HG03442 (cell line): ENCODE data around the gene LDLRAD4.

ENCODE experiments used
- ATAC-seq: cut with Tn5 transposase; IDR thresholded peaks from one replicate; pipeline ENCODE4 v1.9.1; 2021; ENCODE audit warnings: mild to moderate bottlenecking, moderate library complexity; ENCODE audit not compliant: unreplicated experiment

The LDLRAD4 gene

GRCh38 chr18:13619505-13620205 lies 401.1 kb downstream of the LDLRAD4 start:
- no peak for ATAC-seq

DNA sequence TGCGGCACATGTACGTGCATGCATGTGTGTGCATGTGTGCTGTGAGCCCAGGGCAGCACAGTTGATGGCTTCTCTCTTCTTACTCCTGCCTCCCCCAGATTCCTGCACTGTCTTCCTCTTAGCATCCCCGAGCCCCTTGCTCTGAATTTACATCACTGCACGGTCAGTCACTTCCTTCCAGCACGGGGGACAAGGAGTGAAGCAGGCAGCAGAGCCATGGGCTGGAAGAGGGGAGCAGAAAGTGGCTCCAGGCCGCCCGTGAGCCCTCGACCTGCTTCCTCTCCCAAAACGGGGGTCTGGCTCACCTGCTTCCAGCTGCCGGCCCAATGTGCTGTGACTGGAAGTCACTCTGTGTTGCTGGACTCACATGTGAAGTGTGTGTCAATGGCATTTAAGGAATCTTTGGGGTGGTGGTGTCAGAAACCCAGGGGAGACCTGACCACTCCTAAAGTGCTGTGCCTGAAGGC lies 401.7 kb downstream of the LDLRAD4 start:
- ATAC-seq: no peak

- no peak for ATAC-seq
Observed at GRCh38 chr18:13620818-13621445, 402.4 kb downstream of the LDLRAD4 start.

DNA sequence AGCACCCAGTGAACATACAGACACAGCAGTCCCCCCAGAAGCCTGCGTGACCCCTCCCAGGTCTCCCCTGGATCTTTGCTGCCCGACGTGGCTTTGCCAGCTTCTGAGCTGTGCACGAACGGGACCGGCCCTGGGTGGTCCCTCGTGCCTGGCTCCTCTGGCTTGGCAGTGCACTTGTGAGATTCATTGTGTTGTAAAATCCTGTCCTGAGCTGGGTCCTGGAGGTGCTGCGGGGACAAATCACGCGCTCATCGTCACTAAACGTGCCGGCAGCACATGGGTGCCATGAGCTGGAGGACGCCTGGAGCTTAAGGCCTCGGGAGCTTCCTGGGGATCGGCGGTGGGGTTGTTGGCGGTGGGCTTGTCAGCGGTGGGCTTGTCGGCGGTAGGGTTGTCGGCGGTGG lies 402.9 kb downstream of the LDLRAD4 start:
- ATAC-seq: no peak

DNA sequence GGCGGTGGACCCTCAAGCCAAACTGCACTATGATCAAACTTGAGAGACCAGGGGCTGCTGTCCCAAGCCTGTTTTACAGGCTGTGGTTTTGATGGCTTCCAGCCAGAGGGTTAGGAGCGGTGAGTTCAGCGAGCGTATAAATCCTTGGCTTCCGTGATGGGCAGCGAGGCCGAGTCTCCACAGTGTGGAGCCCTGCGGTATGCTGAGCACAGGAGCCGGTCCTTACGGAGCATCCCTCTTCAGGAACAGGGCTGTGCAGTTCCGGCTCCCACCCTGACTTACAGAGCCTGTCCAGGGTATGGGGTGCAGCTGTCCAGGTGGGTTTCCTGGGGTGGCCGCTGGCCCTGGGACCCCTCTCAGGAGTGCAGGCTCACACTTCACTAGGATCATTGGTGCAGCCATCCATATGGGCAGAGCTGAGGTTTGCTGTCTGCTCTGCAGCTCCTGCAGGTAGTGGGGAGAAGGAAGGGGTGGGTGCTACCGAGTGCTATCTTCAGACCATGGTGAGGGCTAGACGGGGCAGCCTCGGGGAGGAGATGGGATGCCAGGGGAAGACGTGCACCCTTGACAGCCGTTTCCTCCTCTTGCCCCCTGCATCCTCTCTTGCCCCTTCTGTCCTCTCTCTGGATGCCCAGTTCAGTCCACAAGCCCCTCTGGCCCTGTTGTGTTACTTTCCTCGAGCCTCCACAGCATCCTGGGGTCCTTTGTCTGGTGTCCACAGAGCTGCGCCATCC lies 403.5 kb downstream of the LDLRAD4 start:
- ATAC-seq: no peak

GRCh38 chr18:13622751-13623150 lies 404.2 kb downstream of the LDLRAD4 start:
- ATAC-seq: no peak

GRCh38 chr18:13623348-13623747 lies 404.8 kb downstream of the LDLRAD4 start:
- no peak for ATAC-seq

DNA sequence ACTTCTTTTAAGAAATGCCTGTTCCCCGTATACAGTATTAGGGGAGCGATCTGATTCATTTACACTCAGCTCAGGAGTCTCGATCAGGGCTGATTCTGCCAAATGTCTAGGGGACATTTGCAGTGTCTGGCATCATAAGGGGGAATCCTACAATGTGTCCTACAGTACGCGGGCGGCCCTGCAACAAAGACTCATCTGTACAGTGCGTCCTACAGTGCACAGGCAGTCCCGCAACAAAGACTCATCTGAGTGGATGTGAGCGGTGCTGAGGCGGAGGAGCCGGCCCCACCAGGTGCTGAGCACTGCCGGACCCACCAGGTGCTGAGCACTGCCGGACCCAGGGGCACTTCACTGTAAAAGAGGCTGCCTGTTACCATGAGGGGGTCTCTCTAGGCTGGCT lies 405.3 kb downstream of the LDLRAD4 start:
- no peak for ATAC-seq

GRCh38 chr18:13624563-13625237 lies 406.1 kb downstream of the LDLRAD4 start:
- no peak for ATAC-seq

- ATAC-seq: no peak
Observed at GRCh38 chr18:13625355-13625754, 406.8 kb downstream of the LDLRAD4 start.

DNA sequence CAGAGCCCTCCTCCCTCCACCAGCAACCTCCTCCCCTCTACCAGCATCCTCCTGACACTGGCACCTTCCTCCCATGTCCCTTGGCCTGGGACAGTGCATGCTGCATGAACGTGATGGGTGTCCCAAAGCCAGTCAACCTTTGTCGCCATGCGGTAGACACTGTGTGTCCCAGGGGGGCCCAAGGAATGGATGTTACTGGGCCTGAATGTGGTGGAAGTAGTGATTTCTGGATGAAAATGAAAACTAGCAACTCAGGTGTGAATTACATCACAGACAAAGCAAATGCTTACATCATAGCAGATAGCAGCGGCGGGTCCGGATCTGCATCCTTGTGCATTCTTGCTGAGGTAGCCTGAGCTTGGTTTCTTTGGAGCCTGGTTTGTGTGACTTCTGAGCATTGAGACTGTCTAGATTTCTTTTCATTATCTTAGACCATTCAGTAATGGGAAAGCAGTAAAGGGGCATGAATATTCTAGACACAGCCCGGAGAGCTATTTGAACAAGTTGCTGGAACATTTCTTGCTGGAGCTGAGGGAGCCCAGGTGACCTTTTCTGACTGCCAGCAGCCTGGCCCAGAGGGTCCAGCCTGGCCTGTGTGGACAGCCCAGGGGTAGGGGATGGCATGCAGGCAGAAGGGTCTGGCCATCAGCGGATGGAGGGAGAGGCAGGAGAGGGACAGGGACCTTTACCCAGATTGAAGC lies 407.4 kb downstream of the LDLRAD4 start:
- ATAC-seq: no peak

DNA sequence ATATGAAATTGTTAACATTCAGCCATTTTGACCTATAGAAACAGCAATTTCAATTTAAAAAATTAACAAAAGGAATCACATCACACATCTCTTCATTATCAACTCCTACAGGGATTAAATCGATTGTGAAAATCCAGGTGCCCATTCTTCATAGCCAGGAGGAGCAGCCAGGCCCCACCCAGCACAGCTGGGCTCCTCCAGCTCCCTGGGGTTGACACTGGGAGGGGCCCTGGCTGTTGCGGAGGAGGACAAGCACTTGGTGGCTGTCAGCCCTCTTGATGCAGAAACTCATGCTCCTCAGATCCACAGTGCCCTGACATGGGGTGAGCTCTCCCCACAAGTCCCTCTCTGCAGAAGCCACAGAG lies 408.0 kb downstream of the LDLRAD4 start:
- ATAC-seq: no peak

DNA sequence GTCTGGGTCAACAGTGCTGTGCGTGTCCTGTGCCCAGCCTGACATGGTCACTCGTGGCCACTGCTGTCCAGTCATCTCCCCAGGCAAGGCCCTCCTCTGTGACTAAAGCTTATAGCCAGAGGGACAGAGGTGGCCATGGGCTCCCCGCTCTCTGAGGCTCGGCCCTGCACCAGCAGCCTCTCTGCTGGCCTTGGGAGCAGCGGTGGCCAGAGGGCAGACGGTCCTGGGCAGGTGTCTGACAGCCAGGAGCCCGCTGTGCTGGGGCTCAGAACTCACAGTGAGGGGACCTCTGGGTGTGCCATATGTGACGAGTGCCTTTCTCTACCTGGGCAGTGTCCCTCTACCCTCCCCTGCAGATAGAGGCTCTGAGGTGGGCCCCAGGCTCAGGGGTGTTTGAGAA lies 409.1 kb downstream of the LDLRAD4 start:
- ATAC-seq: no peak

DNA sequence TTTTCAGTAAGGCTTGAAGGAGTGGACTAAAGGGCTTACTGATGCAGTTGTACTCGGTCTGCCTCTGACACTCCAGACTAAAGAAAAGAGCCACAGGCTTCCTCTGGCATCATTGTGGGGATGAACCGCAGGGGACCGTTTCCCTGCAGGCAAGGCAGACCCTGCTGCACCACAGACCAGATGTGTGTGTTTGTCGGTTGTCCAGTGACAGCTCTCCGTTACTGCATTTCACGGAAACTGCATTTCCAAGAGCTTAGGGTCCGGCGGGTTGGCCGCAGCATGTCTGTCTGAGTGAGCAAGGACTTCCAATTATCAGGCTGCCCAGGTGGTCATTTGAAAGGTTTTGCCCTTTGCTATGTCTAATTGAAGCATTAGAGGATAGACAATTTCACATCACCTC lies 409.7 kb downstream of the LDLRAD4 start:
- ATAC-seq: no peak

GRCh38 chr18:13629841-13630715 lies 411.5 kb downstream of the LDLRAD4 start:
- ATAC-seq: peak; percentile 79

- ATAC-seq: no peak
Observed at GRCh38 chr18:13630716-13631268, 412.2 kb downstream of the LDLRAD4 start.

- no peak for ATAC-seq
Observed at GRCh38 chr18:13633700-13634099, 415.1 kb downstream of the LDLRAD4 start.

GRCh38 chr18:13635046-13635445 lies 416.5 kb downstream of the LDLRAD4 start:
- no peak for ATAC-seq

DNA sequence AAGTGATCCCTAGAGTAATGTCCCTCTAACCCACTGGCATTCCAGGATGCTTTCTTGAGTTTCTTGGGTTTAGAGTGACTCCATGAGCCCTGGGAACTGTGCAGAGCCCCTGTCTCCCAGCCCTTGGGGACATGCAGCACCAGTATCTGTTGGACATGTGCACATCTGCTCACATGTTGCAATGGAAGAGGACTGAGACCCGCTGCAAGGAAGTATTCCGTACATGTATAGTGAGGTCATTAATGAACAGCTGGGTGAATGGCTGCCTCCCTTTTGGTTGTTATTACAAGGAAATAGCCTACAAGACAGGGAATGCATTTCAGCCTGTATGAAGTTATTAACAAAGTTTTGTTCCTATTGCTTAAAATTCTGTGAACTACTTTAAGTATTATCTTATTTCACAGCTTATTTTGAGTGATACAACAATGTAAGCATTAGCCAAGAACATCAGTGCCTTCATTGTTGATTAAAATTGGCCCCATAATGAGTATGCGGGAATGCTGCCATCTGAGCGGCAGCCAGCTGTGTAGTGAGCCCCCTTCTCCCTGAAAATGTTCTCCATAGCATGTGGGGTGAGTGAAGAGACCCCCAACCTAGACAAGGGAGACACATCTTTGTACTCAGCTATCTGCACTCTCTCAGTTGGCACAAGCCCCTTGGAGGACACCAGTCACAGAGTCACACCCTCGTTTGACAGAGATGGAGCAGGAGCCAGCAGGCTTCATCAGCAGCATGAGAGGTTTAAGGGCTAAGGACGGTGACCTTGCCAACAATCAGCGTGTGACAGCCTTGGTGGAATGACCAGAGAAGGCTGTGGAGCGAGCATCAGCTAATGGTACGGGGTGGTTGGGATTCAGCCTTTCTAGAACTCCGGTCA lies 420.4 kb downstream of the LDLRAD4 start:
- no peak for ATAC-seq
